ENCODE results near the gene CFAP43.
"Not testable (repeated sequence)": the region's sequence is repeated elsewhere in the genome, so short reads cannot be mapped to it uniquely, and the experiment has no call there.

CFAP43 gene

DNA sequence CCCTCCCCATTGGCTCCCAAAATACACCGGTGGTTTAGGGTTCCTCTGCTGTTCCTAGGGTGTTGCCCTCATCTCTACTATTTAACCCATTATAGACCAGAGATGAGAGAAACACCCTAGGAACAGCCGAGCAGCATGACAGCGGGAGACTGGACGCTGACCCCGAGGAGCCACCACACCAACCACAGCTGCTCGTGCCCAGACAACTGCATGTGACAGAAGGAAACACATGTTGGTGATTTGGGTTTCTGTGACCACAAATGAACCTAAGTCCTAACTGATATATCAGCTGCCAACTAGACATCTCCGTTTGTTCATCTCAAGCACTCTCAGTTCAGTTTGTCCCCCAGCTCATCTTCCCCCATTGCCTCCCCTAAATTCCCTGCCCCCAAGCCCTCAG is 13.4 kb downstream of the CFAP43 start:
- no peak for DNase-seq (ENCODE audit: low spot score)

DNA sequence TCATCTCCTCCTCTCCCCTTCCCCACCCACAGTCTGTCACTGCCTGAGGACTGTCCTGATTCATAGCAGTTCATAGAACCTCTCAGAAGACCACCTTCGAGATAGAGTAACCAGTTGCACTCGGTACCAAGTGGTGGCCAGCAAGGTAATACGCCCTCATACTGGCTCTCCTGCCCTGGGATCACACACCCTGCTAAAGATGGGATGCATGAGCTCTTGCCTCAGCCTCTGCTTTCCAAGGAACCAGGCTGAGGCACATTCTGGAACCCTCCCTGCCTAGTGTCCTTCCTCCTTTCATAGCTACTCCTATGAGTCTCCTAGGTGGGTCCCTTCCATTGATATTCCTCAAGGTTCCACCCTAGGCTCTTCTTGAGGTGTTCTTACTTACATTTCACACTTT is 15.5 kb downstream of the CFAP43 start:
- no peak for DNase-seq (ENCODE audit: low spot score)

- peak; percentile 59 for DNase-seq (ENCODE audit: low spot score)
Measured at GRCh38 chr10:104209575-104210198, 22.5 kb downstream of the CFAP43 start.

- DNase-seq (ENCODE audit: low spot score): no peak
Measured at GRCh38 chr10:104208730-104209129, 23.4 kb downstream of the CFAP43 start.

DNA sequence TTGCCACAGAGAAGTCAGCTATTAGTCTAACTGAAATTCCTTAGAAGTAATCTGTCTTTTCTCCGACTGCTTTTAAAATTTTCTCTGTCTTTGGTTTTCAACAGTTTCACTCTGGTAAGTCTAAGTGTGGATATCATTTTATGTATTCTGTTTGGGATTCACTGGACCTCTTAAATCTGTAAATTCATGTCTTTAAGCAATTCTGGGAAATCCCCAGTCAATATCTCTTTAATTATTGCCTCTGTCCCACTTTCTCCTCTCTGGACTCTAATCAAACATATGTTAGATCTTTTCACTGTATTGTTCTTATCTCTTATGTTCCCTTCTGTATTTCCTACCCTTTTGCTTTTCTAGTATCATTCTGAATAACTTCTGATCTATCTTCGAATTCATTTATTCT is 29.9 kb downstream of the CFAP43 start:
- no peak for DNase-seq (ENCODE audit: low spot score)

GRCh38 chr10:104201636-104202035 is 30.5 kb downstream of the CFAP43 start:
- DNase-seq (ENCODE audit: low spot score): no peak

DNA sequence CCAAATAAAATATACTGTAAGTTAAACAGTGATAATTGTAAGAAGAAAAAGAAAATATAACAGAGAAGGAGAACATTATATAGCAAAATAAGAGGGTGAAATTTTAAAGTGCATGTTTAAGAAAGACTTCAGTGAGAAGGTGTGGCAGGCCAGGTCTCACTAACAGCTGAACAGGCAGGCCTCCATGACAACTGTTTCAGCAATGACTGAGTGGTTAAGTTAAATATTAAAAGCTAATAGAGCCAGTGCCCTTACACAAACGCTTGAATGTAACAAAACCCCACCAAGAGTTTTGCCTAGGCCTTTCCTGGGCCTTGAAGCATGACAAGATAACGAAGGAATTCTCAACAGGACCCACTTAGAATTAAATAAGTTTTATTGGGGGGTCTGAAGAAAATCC is 32.6 kb downstream of the CFAP43 start:
- no peak for DNase-seq (ENCODE audit: low spot score)

GRCh38 chr10:104197364-104197763 is 34.8 kb downstream of the CFAP43 start:
- DNase-seq (ENCODE audit: low spot score): no peak

- DNase-seq (ENCODE audit: low spot score): no peak
Measured at GRCh38 chr10:104195706-104196105, 36.5 kb downstream of the CFAP43 start.

DNA sequence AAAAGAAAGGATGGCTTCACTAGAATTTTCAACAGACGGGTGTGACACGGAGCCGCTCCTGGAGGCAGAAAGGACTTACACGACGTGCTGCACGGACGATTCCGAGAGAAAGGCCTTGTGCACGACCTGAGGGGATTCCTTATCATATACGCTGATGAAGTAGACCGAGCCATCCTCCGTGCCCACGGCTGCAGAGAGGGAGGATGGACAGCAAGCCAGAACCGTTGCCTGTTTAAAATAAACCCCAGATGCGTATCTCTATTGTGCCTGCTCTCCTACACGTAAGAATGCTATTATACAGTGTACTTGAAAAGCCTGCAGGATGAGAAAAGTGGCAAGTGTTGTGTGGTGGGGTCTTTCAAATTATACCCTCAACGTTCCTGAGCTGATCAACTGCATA is 38.4 kb downstream of the CFAP43 start:
- DNase-seq (ENCODE audit: low spot score): no peak

DNA sequence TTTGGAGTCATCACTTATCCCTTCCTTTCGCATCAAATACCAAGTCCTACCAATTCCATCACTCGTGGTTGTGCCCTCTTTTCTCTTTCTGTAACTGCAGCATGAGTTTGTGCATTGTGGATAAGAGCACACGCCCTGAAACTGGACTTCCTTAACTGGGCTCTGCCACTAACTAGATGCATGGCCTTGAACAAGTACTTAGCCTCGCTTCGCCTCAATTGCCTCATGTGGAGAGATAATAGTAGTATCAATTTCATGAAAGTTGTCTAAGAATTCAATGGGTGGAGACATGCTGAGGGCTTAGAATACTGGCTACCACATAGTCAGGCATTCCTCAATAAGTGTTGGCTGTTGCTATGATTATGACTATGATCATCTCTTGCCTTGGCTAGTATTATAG is 41.5 kb downstream of the CFAP43 start:
- no peak for DNase-seq (ENCODE audit: low spot score)

GRCh38 chr10:104183682-104184081 is 48.5 kb downstream of the CFAP43 start:
- DNase-seq (ENCODE audit: low spot score): no peak

DNA sequence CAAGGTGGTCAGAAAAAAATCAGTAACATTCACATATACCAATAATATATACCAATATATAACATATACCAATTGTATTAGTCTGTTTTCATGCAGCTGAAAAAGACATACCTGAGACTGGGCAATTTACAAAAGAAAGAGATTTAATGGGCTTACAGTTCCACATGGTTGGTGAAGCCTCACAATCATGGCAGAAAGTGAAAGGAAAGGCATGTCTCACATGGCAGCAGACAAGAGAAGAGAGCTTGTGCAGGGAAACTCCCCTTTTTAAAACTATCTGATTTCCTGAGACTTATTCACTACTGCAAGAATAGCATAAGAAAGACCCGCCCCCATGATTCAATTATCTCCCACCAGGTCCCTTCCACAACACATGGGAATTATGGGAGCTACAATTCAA is 58.0 kb downstream of the CFAP43 start:
- not testable (repeated sequence) for DNase-seq (ENCODE audit: low spot score)

- DNase-seq (ENCODE audit: low spot score): no peak
Measured at GRCh38 chr10:104170610-104171254, 61.4 kb downstream of the CFAP43 start.

GRCh38 chr10:104155591-104155990 is 76.6 kb downstream of the CFAP43 start:
- no peak for DNase-seq (ENCODE audit: low spot score)

DNA sequence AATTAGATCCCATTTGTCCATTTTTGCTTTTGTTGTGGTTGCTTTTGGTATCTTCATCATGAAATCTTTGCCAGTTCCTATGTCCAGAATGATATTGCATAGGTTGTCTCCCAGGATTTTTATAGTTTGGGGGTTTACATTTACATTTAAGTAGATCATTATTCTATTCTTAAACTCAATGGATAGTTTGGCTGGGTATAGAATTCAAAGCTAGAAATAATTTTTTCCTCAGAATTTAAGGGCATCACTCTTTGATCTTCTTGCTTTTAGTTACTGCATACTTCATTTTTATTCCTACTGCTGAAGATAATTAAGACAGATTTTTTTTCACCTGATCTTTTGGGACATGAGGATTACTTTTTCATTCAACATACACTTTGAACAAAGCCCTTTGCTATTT is 80.4 kb downstream of the CFAP43 start:
- no peak for DNase-seq (ENCODE audit: low spot score)

GRCh38 chr10:104150139-104150538 is 82.0 kb downstream of the CFAP43 start:
- DNase-seq (ENCODE audit: low spot score): no peak

- DNase-seq (ENCODE audit: low spot score): no peak
Measured at GRCh38 chr10:104146882-104147281, 85.3 kb downstream of the CFAP43 start.

- DNase-seq (ENCODE audit: low spot score): no peak
Measured at GRCh38 chr10:104144931-104145330, 87.2 kb downstream of the CFAP43 start.

DNA sequence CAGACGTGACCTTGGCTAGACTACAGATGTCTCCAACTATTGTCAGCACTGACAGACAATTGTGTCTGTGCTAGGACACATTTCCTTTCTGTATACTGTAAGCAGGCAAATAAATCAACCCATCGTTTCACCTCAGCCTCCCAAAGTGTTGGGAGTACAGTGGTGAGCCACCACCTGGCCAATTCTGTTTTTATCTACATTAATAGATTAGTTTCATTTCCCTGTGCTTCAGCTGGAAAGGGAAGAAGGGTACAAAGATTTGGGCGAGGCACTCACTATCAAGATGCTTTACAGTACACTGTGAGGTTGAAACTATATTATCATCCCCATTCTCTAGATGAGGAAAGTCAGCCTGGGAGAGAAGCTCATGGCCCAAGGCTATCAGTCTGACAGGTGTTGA is 88.3 kb downstream of the CFAP43 start:
- no peak for DNase-seq (ENCODE audit: low spot score)

DNA sequence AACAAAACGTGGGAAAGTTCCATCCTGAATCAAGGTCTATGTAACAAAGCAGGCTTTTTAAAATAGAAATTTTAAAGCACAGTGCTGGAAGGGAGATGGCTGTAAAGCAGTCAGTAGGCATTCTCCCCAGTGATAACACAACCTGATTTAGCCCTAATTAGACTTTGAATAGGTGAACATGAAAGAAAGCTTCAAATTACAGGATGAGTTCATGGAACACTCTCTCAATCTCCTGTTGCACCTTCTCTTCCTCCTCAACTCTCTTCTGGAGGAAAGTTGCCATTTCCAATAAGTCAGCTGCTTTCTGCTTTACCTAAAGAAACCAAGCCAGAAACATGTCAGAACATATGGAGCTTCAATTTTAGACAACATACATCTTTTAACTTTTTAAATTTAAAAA is 90.1 kb downstream of the CFAP43 start:
- DNase-seq (ENCODE audit: low spot score): no peak

DNA sequence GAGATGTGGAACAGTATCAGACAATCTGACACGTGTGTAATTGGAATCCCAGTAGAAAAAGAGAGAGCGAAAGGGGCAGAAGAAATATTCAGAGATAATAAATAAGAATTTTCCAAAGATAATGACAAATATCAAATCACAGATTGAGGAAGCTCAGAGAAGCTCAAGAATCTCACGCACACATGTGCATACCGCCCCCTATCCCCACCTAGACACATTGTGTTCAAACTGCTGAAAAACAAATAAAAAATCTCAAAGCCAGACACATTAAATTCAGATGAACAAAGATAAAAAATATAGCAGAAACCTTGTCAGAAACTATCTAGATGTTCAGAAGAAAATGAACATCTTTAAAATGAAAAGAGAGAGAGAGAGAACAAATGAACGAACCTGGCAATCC is 92.9 kb downstream of the CFAP43 start:
- DNase-seq (ENCODE audit: low spot score): no peak

DNA sequence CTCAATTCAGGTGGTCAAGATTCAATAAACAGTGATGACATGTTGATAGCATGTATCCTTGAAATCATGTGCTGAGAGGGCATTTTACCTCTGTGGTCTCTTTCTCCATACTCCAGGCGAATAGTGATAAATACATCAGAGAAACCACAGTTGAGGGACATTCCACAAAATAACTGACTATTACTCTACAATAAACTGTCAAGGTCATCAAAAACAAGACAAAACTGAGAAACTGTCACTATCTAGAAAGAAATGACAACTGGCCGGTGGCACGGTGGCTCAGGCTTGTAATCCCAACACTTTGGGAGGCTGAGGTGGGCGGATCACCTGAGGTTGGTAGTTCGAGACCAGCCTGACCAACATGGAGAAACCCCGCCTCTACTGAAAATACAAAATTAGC is 94.0 kb downstream of the CFAP43 start:
- no peak for DNase-seq (ENCODE audit: low spot score)

GRCh38 chr10:104130041-104130440 is 102.1 kb downstream of the CFAP43 start:
- DNase-seq (ENCODE audit: low spot score): no peak

Measured in AG20443 (cell line).